ENCODE results near the gene TCP11L2.
"Not testable (repeated sequence)": the region's sequence is repeated elsewhere in the genome, so short reads cannot be mapped to it uniquely, and the experiment has no call there.

The TCP11L2 gene

GRCh38 chr12:106369624-106370346, 67.3 kb downstream of the TCP11L2 start:
- Histone ChIP-seq H3K36me3 (peaks cover 18% of the 10 kb centered on the region), H3K27me3 (no peaks in the 10 kb centered on the region), H3K27ac (no peak overlapping the region), H3K4me1 (ENCODE audit: control insufficient read depth in 1 of 2, insufficient read depth in 1 of 2, low read depth in 1 of 2, low read length in 1 of 2) (no peaks in the 10 kb centered on the region), H3K4me3 (ENCODE audit: low read depth in 1 of 2, low read length in 1 of 2) (no peak overlapping the region), H3K9me3 (no peaks in the 10 kb centered on the region)
- TF ChIP-seq, protein P1, sequence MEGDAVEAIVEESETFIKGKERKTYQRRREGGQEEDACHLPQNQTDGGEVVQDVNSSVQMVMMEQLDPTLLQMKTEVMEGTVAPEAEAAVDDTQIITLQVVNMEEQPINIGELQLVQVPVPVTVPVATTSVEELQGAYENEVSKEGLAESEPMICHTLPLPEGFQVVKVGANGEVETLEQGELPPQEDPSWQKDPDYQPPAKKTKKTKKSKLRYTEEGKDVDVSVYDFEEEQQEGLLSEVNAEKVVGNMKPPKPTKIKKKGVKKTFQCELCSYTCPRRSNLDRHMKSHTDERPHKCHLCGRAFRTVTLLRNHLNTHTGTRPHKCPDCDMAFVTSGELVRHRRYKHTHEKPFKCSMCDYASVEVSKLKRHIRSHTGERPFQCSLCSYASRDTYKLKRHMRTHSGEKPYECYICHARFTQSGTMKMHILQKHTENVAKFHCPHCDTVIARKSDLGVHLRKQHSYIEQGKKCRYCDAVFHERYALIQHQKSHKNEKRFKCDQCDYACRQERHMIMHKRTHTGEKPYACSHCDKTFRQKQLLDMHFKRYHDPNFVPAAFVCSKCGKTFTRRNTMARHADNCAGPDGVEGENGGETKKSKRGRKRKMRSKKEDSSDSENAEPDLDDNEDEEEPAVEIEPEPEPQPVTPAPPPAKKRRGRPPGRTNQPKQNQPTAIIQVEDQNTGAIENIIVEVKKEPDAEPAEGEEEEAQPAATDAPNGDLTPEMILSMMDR (IDR thresholded peaks at IDR 0.05), result no peak

- H3K4me3 ChIP-seq (ENCODE audit: low read depth in 1 of 2, low read length in 1 of 2), result no peak overlapping the region
- no peaks in the 10 kb centered on the region for H3K4me1 ChIP-seq (ENCODE audit: control insufficient read depth in 1 of 2, insufficient read depth in 1 of 2, low read depth in 1 of 2, low read length in 1 of 2)
- peaks cover 44% of the 10 kb centered on the region for H3K36me3 ChIP-seq
- TF ChIP-seq, protein P1 (IDR thresholded peaks at IDR 0.05), result no peak
- peaks cover 7% of the 10 kb centered on the region for H3K9me3 ChIP-seq
- no peaks in the 10 kb centered on the region for H3K27me3 ChIP-seq
- no peak overlapping the region for H3K27ac ChIP-seq
Measured at GRCh38 chr12:106378788-106379187, 76.3 kb downstream of the TCP11L2 start.

DNA sequence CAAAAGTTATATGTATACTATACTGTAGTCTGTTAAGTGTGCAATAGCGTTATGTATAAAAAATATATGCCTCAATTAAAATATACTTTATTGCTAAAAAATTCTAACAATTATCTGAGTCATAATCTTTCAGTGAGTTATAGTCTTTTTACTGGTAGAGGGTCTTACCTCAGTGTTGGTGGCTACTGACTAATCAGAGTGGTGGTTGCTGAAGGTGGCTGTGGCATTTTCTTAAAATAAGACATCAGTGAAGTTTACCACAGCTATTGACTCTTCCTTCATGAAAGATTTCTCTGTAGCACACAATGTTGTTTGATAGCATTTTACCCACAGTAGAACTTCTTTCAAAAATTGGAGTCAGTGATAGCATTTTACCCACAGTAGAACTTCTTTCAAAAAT, 78.4 kb downstream of the TCP11L2 start:
- Histone ChIP-seq H3K27me3 (no peaks in the 10 kb centered on the region), H3K4me1 (ENCODE audit: control insufficient read depth in 1 of 2, insufficient read depth in 1 of 2, low read depth in 1 of 2, low read length in 1 of 2) (no peaks in the 10 kb centered on the region), H3K36me3 (peaks cover 44% of the 10 kb centered on the region), H3K4me3 (ENCODE audit: low read depth in 1 of 2, low read length in 1 of 2) (no peak overlapping the region), H3K27ac (no peak overlapping the region), H3K9me3 (peaks cover 7% of the 10 kb centered on the region)
- TF ChIP-seq, protein P1 (IDR thresholded peaks at IDR 0.05), result no peak

GRCh38 chr12:106381866-106382265, 79.3 kb downstream of the TCP11L2 start:
- not testable (repeated sequence) for H3K27ac ChIP-seq; H3K4me3 ChIP-seq (ENCODE audit: low read depth in 1 of 2, low read length in 1 of 2); H3K27me3 ChIP-seq; H3K9me3 ChIP-seq; H3K4me1 ChIP-seq (ENCODE audit: control insufficient read depth in 1 of 2, insufficient read depth in 1 of 2, low read depth in 1 of 2, low read length in 1 of 2)
- H3K36me3 ChIP-seq, result peaks cover 38% of the 10 kb centered on the region

DNA sequence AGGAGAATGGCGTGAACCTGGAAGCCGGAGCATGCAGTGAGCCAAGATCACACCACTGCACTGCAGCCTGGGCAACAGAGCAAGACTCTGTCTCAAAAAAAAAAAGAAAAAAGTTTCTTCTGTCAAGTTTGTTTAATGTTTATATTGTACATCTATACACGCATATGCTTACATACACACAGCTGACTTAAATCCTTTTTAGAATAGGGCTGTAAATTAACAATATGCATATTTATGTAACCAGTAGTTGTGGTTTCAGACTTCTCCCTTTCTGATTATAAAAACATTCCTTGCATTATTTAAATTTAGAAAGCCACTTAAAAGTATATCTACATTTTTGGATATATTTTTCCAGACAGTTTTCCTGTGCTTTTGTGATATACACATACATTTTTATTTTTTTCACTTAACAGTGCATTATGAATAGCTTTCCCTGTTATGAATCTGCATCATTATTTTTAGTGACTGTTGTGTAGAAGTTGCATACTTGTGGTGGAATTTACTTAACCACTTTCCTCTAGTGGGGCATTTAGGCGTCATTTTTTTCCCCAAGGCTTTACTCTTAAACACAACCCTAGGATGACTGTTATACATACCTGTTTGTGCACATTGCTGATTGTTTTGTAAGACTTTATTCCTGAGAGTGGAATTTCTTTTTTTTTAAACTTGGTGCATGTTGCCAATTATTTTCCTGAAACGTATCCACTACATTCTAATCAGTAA, 84.4 kb downstream of the TCP11L2 start:
- H3K4me3 ChIP-seq (ENCODE audit: low read depth in 1 of 2, low read length in 1 of 2), result no peak overlapping the region
- TF ChIP-seq, protein P1 (IDR thresholded peaks at IDR 0.05), result no peak
- H3K27ac ChIP-seq, result no peak overlapping the region
- no peaks in the 10 kb centered on the region for H3K4me1 ChIP-seq (ENCODE audit: control insufficient read depth in 1 of 2, insufficient read depth in 1 of 2, low read depth in 1 of 2, low read length in 1 of 2)
- H3K27me3 ChIP-seq, result no peaks in the 10 kb centered on the region
- H3K36me3 ChIP-seq, result peaks cover 14% of the 10 kb centered on the region
- peaks cover 4% of the 10 kb centered on the region for H3K9me3 ChIP-seq

DNA sequence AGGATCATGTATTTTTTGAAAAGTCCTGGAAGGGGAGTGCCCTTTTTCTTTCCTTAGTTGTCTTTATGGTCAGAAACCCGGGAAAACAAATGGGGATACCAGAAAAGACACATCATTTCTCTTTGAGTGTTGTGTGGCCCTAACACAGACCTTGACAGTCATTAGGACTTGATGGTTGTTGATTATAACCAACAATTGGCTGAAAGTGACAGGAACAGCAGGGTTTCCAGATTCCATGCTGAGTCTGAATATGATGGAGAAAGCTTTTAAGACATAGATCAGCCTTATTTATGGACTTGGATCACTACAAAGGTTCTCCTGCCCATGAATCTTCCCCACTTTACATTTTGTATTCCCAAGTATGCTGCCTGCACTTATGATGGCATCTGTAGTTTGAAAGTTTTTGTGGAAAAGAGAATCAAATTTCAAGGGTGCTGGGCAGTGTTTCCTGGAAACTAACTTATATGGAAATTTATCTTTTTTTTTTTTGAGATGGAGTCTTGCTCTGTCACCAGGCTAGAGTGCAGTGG, 85.4 kb downstream of the TCP11L2 start:
- H3K4me3 ChIP-seq (ENCODE audit: low read depth in 1 of 2, low read length in 1 of 2), result no peak overlapping the region
- H3K9me3 ChIP-seq, result no peaks in the 10 kb centered on the region
- peaks cover 7% of the 10 kb centered on the region for H3K36me3 ChIP-seq
- H3K4me1 ChIP-seq (ENCODE audit: control insufficient read depth in 1 of 2, insufficient read depth in 1 of 2, low read depth in 1 of 2, low read length in 1 of 2), result no peaks in the 10 kb centered on the region
- no peaks in the 10 kb centered on the region for H3K27me3 ChIP-seq
- TF ChIP-seq, protein P1 (IDR thresholded peaks at IDR 0.05), result no peak
- H3K27ac ChIP-seq, result no peak overlapping the region

All from neutrophil (primary cell).